Lower lobe of right lung (tissue), 2 donors: Measurements from ENCODE around the gene MSLN. TPM values are rescaled to one million over a fixed set of nuclear protein-coding genes. Genes with fewer than 3 reads are reported as not detected.

Source experiments
- ATAC-seq, 2 donors: fragments of 200-7000 bp; cut with Tn5 transposase; one replicate each; pipeline ENCODE4 v1.9.1; 2020 to 2022; ENCODE audit warnings: mild to moderate bottlenecking in 2 of 2, moderate library complexity in 2 of 2
- DNase-seq: peaks from one replicate; pipeline ENCODE4 v3.0.0-alpha.2; 2020
- H3K27ac ChIP-seq: fragments of 200-600 bp; one replicate; pipeline ENCODE4 v1.8.0; 2022
- H3K27me3 ChIP-seq: fragments of 200-600 bp; one replicate; pipeline ENCODE4 v1.8.0; 2022; ENCODE audit warnings: low read depth
- H3K36me3 ChIP-seq: fragments of 200-600 bp; one replicate; pipeline ENCODE4 v1.8.0; 2022; ENCODE audit warnings: mild to moderate bottlenecking
- H3K4me1 ChIP-seq: fragments of 200-600 bp; one replicate; pipeline ENCODE4 v1.8.0; 2022
- H3K4me3 ChIP-seq: fragments of 200-600 bp; one replicate; pipeline ENCODE4 v1.8.0; 2022; ENCODE audit warnings: mild to moderate bottlenecking
- H3K9me3 ChIP-seq: fragments of 200-600 bp; one replicate; pipeline ENCODE4 v1.8.0; 2022
- intact Hi-C: fragments of 100-400 bp; cut with DNase I; formaldehyde crosslinking; loops from one replicate; pipeline ENCODE4 v1.11.0; 2022
- total RNA-seq: library from RNA; stranded (reverse); fragmentation: NEBNext Ultra II Directional; extraction: Animal tissue kit (Norgen Biotek cat#: 25700); gene quantifications from one replicate; pipeline ENCODE4 v1.2.1, GENCODE V29; 2021
- TF ChIP-seq, protein P1 (sequence below): fragments of 200-600 bp; IDR thresholded peaks from one replicate; pipeline ENCODE4 v1.8.0; 2022; ENCODE audit warnings: antibody characterized with exemption, mild to moderate bottlenecking
- donor health status: DM: no; HTN: yes; CAD: no; lungs with severe emphysema.

MSLN gene
- total RNA-seq, 1 donor from 2014 or later: 42.6 TPM

DNA sequence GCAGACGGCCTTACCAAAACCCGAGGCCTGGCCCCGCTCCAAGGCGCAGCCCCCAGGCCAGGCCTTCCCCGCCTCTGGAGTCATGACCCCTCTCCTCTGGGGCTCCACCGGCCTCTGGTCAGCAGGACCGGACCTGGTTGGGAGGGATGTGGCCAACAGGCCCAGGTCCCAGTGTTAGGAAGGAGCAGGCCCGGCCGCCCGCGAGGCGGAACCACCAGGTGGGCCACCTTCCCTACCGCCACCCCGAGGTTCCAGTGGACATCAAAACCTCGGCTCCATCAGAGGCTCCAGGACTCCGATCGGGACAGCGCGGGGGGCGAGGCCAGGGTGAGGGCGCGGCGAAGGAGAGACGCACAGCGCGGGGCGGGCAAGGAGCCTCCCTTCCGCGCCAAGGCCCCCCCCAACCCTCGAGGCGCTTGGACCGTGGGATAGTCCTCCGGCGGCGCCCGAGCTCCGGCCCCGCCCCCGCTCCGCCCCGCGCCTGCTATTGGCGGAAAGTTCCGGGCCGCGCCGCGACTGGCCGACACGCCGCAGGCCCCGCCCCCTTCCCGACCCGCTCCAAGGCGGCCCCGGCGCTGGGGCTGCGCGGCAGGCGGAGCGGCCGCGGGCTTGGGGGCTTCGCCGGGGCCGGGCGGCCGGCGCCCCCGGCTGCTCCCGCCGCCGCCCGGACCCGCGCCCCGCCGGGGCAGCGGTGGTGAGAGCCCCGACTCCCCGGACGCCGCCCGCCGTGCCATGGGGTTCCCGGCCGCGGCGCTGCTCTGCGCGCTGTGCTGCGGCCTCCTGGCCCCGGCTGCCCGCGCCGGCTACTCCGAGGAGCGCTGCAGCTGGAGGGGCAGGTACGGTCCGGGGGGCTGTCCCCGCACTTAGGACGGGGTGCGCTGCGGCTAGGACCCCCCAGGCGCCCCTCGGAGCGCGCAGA, 45.7 kb upstream of the MSLN start, which contains the start of gene METRN:
METRN (plus strand) TSS at position 561 of the 919 bp plus-strand sequence; CDS start at position 733, 172 bp downstream.
- TF ChIP-seq, protein P1, sequence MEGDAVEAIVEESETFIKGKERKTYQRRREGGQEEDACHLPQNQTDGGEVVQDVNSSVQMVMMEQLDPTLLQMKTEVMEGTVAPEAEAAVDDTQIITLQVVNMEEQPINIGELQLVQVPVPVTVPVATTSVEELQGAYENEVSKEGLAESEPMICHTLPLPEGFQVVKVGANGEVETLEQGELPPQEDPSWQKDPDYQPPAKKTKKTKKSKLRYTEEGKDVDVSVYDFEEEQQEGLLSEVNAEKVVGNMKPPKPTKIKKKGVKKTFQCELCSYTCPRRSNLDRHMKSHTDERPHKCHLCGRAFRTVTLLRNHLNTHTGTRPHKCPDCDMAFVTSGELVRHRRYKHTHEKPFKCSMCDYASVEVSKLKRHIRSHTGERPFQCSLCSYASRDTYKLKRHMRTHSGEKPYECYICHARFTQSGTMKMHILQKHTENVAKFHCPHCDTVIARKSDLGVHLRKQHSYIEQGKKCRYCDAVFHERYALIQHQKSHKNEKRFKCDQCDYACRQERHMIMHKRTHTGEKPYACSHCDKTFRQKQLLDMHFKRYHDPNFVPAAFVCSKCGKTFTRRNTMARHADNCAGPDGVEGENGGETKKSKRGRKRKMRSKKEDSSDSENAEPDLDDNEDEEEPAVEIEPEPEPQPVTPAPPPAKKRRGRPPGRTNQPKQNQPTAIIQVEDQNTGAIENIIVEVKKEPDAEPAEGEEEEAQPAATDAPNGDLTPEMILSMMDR: no peak
- Histone ChIP-seq H3K27ac (peak within 1 kb of the TSS; percentile 36), H3K9me3 (no peaks in the 10 kb centered on the region), H3K36me3 (no peaks in the 10 kb centered on the region), H3K4me1 (peaks cover 24% of the 10 kb centered on the region), H3K4me3 (peak within 1 kb of the TSS; percentile 77), H3K27me3 (peaks cover 30% of the 10 kb centered on the region)
- DNase-seq (peak; percentile 95), ATAC-seq (peak; percentile 90 to 92)
- intact Hi-C loops: no loop called here

DNA sequence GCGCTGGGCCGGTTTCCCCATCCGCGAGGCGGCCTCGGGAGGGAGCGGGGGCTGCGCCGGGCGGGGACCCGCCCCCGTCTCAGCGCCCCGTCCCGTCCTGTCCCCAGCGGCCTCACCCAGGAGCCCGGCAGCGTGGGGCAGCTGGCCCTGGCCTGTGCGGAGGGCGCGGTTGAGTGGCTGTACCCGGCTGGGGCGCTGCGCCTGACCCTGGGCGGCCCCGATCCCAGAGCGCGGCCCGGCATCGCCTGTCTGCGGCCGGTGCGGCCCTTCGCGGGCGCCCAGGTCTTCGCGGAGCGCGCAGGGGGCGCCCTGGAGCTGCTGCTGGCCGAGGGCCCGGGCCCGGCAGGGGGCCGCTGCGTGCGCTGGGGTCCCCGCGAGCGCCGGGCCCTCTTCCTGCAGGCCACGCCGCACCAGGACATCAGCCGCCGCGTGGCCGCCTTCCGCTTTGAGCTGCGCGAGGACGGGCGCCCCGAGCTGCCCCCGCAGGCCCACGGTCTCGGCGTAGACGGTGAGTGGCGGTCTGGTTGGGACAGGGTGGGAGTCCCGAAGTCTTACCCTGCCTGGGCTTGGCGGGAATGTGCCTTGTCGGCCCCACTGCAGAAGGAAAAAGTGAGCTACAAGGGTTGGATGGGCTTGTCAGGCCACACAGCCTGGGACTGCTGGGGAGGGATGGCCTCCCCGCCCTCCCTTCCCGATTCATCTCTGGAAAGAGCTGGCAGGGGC, 44.9 kb upstream of the MSLN start:
- TF ChIP-seq, protein P1: no peak
- DNase-seq (no peak), ATAC-seq (peak in 1 of 2 donors; percentile 5)
- peaks cover 22% of the 10 kb centered on the region for H3K27me3 ChIP-seq
- H3K27ac ChIP-seq: peak overlapping the region; percentile 36
- H3K9me3 ChIP-seq: no peaks in the 10 kb centered on the region
- peaks cover 32% of the 10 kb centered on the region for H3K4me1 ChIP-seq
- no peaks in the 10 kb centered on the region for H3K36me3 ChIP-seq
- intact Hi-C loops: no loop called here
- peak overlapping the region; percentile 77 for H3K4me3 ChIP-seq

DNA sequence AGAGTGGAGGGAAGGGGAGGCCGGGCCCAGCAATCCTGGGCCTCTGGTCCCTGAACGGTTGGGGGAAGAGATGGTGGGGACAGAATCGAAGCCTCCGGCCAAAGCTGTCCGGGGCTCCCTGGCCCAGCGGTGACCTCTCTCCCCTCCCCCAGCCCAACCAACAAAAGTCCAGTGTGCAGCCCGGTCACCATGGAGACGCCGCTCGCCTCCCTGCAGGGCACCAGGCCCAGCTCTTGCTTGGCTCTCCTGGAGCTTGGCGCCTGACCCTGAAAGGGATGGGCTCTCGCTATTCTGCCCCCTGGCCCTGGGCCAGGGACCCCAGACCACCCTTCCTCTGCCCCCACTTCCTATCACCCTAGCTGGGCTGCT, 44.4 kb upstream of the MSLN start:
- H3K27me3 ChIP-seq: peaks cover 16% of the 10 kb centered on the region
- peaks cover 33% of the 10 kb centered on the region for H3K4me1 ChIP-seq
- intact Hi-C loops: no loop called here

DNA sequence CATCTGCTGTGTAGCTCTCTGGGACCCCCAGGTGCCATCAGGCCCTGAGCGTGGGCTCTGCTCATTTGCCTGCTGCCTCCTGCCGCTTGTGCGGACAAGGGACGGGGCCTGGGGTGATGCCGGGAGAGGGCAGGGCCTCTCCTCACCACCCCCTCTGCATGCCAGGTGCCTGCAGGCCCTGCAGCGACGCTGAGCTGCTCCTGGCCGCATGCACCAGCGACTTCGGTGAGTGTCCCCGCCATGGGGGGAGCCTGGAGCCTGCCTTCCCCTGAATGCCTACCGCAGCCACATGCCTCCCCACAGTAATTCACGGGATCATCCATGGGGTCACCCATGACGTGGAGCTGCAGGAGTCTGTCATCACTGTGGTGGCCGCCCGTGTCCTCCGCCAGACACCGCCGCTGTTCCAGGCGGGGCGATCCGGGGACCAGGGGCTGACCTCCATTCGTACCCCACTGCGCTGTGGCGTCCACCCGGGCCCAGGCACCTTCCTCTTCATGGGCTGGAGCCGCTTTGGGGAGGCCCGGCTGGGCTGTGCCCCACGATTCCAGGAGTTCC, 43.7 kb upstream of the MSLN start:
- H3K27me3 ChIP-seq: peaks cover 10% of the 10 kb centered on the region
- DNase-seq: no peak
- H3K4me3 ChIP-seq: no peak overlapping the region
- no peaks in the 10 kb centered on the region for H3K9me3 ChIP-seq
- intact Hi-C loops: no loop called here
- TF ChIP-seq, protein P1: no peak
- peaks cover 38% of the 10 kb centered on the region for H3K4me1 ChIP-seq
- ATAC-seq: no peak
- H3K36me3 ChIP-seq: no peaks in the 10 kb centered on the region
- H3K27ac ChIP-seq: no peak overlapping the region

More for the DNA sequence above, 44.4 kb upstream of the MSLN start:
- Histone ChIP-seq H3K36me3 (no peaks in the 10 kb centered on the region), H3K9me3 (no peaks in the 10 kb centered on the region), H3K4me3 (peak overlapping the region; percentile 77), H3K27ac (no peak overlapping the region)
- ATAC-seq: no peak
- TF ChIP-seq, protein P1: no peak
- DNase-seq: no peak

DNA sequence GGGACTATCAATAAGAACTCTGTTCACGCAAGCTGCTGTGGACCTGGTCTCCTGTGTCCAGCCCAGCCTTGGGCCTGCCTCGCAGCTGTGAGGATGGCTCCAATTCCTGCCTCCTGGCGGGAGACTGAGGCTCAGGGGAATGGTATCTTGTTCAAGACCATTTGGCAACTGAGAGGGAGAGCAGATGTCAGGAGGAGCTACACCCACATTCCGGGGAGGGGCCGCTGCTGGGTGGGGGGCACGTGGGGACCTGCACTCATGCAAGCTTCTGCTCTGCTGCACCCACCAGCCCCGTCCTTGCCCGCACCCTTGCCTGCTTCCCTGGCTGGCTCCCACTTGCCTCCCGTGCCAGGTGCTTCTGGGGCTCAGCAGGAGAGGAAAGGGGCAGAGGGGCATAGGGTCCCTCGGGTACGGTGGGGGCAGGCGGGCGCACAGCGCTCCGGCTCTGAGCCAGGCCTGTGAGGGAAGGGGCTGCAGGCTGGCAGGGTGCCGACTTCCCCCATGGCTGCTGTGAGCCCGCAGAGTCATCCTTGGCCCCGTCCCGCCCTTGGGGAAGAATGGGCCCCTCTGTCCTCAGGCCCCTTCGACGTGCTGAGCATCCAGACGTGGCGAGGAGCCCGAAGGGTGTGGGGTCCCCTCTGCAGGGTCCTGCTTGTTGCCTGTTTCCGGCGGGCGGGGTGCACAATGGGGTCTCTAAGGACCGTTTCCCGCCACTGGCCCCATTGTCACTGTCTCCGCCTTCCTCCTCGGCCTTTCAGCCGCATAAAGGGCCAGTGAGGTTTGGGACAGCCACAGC, 42.9 kb upstream of the MSLN start:
- H3K27ac ChIP-seq: no peak overlapping the region
- intact Hi-C loops: no loop called here
- ATAC-seq: no peak
- peaks cover 40% of the 10 kb centered on the region for H3K4me1 ChIP-seq
- H3K4me3 ChIP-seq: no peak overlapping the region
- DNase-seq: no peak
- H3K27me3 ChIP-seq: peaks cover 5% of the 10 kb centered on the region
- H3K9me3 ChIP-seq: no peaks in the 10 kb centered on the region
- H3K36me3 ChIP-seq: peaks cover 2% of the 10 kb centered on the region
- TF ChIP-seq, protein P1: no peak
